ENCODE data around the gene SHLD1. TPM values are rescaled to one million over a fixed set of nuclear protein-coding genes. Genes with fewer than 3 reads are reported as not detected.

Gene SHLD1
- total RNA-seq, 1 experiment from 2014 or later = 5.9 TPM

DNA sequence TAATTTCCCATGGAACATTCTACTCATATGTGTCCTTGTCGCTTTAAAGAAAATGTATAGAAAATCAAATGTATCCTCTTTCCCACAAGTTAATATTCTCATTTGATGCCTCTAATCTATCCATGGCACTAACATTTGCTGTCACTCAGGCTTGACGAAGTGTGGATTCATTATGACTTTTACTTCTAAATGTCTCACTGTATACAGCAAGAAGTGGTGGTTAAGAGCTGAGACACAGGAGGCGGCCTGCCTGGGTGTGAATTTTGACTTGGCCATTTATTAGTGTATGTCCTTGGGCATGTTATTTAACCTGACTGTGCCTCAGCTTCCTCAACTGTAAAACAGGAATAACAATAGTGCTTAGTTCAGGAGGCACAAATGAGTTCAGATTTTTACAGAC is 130.1 kb downstream of the SHLD1 start:
- ChIA-PET POLR2A (ENCODE audit: unreplicated experiment) (no interaction called here), CTCF (no interaction called here)
- no peaks in the 10 kb centered on the region for H3K9me2 ChIP-seq (ENCODE audit: insufficient read depth)
- H3F3A ChIP-seq (ENCODE audit: insufficient read depth, low read depth) = no peaks in the 10 kb centered on the region
- H3K27me3 ChIP-seq (ENCODE audit: insufficient read depth, low read depth) = peaks cover 53% of the 10 kb centered on the region
- no peaks in the 10 kb centered on the region for H3K79me2 ChIP-seq (ENCODE audit: low read depth)
- no peaks in the 10 kb centered on the region for H3K9me3 ChIP-seq (ENCODE audit: insufficient read depth, low read depth)
- no peak overlapping the region for H3K4me3 ChIP-seq
- H3K4me1 ChIP-seq (replicated peaks; ENCODE audit: insufficient read depth) = no peaks in the 10 kb centered on the region
- no peak overlapping the region for H3K4me2 ChIP-seq
- TF ChIP-seq, protein P1, sequence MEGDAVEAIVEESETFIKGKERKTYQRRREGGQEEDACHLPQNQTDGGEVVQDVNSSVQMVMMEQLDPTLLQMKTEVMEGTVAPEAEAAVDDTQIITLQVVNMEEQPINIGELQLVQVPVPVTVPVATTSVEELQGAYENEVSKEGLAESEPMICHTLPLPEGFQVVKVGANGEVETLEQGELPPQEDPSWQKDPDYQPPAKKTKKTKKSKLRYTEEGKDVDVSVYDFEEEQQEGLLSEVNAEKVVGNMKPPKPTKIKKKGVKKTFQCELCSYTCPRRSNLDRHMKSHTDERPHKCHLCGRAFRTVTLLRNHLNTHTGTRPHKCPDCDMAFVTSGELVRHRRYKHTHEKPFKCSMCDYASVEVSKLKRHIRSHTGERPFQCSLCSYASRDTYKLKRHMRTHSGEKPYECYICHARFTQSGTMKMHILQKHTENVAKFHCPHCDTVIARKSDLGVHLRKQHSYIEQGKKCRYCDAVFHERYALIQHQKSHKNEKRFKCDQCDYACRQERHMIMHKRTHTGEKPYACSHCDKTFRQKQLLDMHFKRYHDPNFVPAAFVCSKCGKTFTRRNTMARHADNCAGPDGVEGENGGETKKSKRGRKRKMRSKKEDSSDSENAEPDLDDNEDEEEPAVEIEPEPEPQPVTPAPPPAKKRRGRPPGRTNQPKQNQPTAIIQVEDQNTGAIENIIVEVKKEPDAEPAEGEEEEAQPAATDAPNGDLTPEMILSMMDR (conservative IDR thresholded peaks at IDR 0.05) = no peak
- TF ChIP-seq EZH2 (IDR thresholded peaks at IDR 0.05; ENCODE audit: low read depth) = no peak
- no peaks in the 10 kb centered on the region for H3K36me3 ChIP-seq (ENCODE audit: low read depth)
- no peaks in the 10 kb centered on the region for H4K20me1 ChIP-seq (ENCODE audit: insufficient read depth)
- H2AFZ ChIP-seq = no peak overlapping the region
- no peak overlapping the region for H3K27ac ChIP-seq
- intact Hi-C loops (cut with micrococcal nuclease; ENCODE audit: unreplicated experiment) = no loop called here
- no peak for DNase-seq
- no TSS peak for BruUV-seq (replicated peaks)

DNA sequence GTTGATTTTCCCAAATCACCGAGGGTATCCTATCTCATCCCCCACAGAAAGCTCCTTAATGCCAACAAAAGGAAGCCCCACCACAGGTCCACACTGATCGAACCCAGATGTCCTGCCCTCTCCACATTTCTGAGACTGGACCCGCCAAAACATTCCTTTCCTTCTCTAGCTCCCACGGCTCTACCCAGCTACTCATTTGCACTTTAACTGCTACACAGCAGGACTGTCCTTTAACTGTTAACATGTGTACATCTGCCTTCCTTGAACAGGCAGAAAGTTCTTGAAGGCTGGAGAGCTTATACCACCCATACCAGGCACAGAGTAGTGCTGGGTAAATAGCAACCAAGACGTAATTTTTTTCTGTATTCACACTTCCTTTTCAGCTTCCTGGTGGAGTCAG is 131.5 kb downstream of the SHLD1 start:
- Histone ChIP-seq H3K9me3 (ENCODE audit: insufficient read depth, low read depth) (no peaks in the 10 kb centered on the region), H3K27ac (no peak overlapping the region), H4K20me1 (ENCODE audit: insufficient read depth) (no peaks in the 10 kb centered on the region), H3K4me2 (peak overlapping the region; percentile 7), H3F3A (ENCODE audit: insufficient read depth, low read depth) (no peaks in the 10 kb centered on the region), H3K36me3 (ENCODE audit: low read depth) (no peaks in the 10 kb centered on the region), H3K4me3 (no peak overlapping the region), H3K79me2 (ENCODE audit: low read depth) (no peaks in the 10 kb centered on the region), H3K27me3 (ENCODE audit: insufficient read depth, low read depth) (peaks cover 67% of the 10 kb centered on the region), H3K9me2 (ENCODE audit: insufficient read depth) (no peaks in the 10 kb centered on the region), H2AFZ (peak overlapping the region; percentile 13; the same call in 1 of the 2 replicates), H3K4me1 (replicated peaks; ENCODE audit: insufficient read depth) (no peaks in the 10 kb centered on the region)
- TF ChIP-seq, protein P1 (conservative IDR thresholded peaks at IDR 0.05) = no peak
- no peak for TF ChIP-seq EZH2 (IDR thresholded peaks at IDR 0.05; ENCODE audit: low read depth)
- intact Hi-C loops (cut with micrococcal nuclease; ENCODE audit: unreplicated experiment) = no loop called here
- ChIA-PET POLR2A (ENCODE audit: unreplicated experiment) (no interaction called here), CTCF (no interaction called here)
- no TSS peak for BruUV-seq (replicated peaks)
- no peak for DNase-seq

DNA sequence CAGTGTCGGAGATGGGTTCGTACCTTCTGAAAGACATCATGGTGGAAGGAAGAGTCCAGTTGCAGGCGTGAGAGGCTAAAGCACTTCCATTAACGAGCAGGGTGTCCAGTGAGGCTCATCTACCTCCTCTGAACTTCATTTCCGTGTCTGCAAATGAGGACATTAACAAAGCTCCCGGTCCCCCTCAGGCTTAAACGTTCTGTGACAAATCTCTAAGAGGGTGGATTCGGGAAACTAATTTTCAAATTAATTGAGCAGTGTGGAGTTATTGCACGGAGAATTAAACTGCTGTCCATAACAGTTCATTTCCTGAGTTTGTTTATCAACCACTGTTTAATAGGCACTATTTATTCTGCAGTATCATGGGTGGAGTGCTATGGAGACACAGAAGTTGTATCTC is 132.0 kb downstream of the SHLD1 start:
- no peaks in the 10 kb centered on the region for H3F3A ChIP-seq (ENCODE audit: insufficient read depth, low read depth)
- POLR2A ChIA-PET (ENCODE audit: unreplicated experiment) = no interaction called here
- no peaks in the 10 kb centered on the region for H3K79me2 ChIP-seq (ENCODE audit: low read depth)
- no peak overlapping the region for H3K27ac ChIP-seq
- intact Hi-C loops (cut with micrococcal nuclease; ENCODE audit: unreplicated experiment) = no loop called here
- peaks cover 72% of the 10 kb centered on the region for H3K27me3 ChIP-seq (ENCODE audit: insufficient read depth, low read depth)
- H3K4me3 ChIP-seq = no peak overlapping the region
- no peak for DNase-seq
- H4K20me1 ChIP-seq (ENCODE audit: insufficient read depth) = no peaks in the 10 kb centered on the region
- no TSS peak for BruUV-seq (replicated peaks)
- TF ChIP-seq, protein P1 (conservative IDR thresholded peaks at IDR 0.05) = no peak
- TF ChIP-seq EZH2 (IDR thresholded peaks at IDR 0.05; ENCODE audit: low read depth) = no peak
- H2AFZ ChIP-seq = peak overlapping the region; percentile 13; the same call in 1 of the 2 replicates
- no peaks in the 10 kb centered on the region for H3K4me1 ChIP-seq (replicated peaks; ENCODE audit: insufficient read depth)
- H3K36me3 ChIP-seq (ENCODE audit: low read depth) = no peaks in the 10 kb centered on the region
- CTCF ChIA-PET = no interaction called here
- no peaks in the 10 kb centered on the region for H3K9me3 ChIP-seq (ENCODE audit: insufficient read depth, low read depth)
- no peaks in the 10 kb centered on the region for H3K9me2 ChIP-seq (ENCODE audit: insufficient read depth)
- H3K4me2 ChIP-seq = peak overlapping the region; percentile 7

Measured in PC-9 (cell line).